Immature natural killer cell (primary cell): ENCODE data around the gene OPHN1. TPM values are rescaled to one million over a fixed set of nuclear protein-coding genes. Genes with fewer than 3 reads are reported as not detected.

Experiments
- DNase-seq, 3 donors: peaks; one replicate each; pipeline ENCODE4 v3.0.0; 2022; ENCODE audit warnings: mixed read lengths in 1 of 3
- H3K27ac Mint-ChIP-seq, 6 donors: one replicate each; pipeline ENCODE4 v1.8.0; 2020; ENCODE audit warnings: mixed read lengths in 6 of 6, mild to moderate bottlenecking in 5 of 6, inconsistent platforms in 4 of 6, moderate library complexity in 3 of 6
- H3K27me3 Mint-ChIP-seq, 3 donors: one replicate each; pipeline ENCODE4 v1.8.0; 2020 to 2021; ENCODE audit warnings: low read depth in 3 of 3, mild to moderate bottlenecking in 3 of 3, mixed read lengths in 3 of 3, moderate library complexity in 3 of 3, inconsistent platforms in 1 of 3
- H3K36me3 Mint-ChIP-seq, 3 donors: one replicate each; pipeline ENCODE4 v1.8.0; 2020; ENCODE audit warnings: mixed read lengths in 3 of 3, inconsistent platforms in 2 of 3, mild to moderate bottlenecking in 2 of 3
- H3K4me1 Mint-ChIP-seq, 2 donors: one replicate each; pipeline ENCODE4 v1.8.0; 2020; ENCODE audit warnings: inconsistent platforms in 2 of 2, mild to moderate bottlenecking in 2 of 2, mixed read lengths in 2 of 2, moderate library complexity in 1 of 2
- H3K4me3 Mint-ChIP-seq, 5 donors: one replicate each; pipeline ENCODE4 v1.8.0; 2020; ENCODE audit warnings: mild to moderate bottlenecking in 5 of 5, mixed read lengths in 5 of 5, inconsistent platforms in 3 of 5, moderate library complexity in 3 of 5
- H3K9me3 Mint-ChIP-seq, 6 donors: one replicate each; pipeline ENCODE4 v1.8.0; 2020; ENCODE audit warnings: mild to moderate bottlenecking in 6 of 6, mixed read lengths in 6 of 6, inconsistent platforms in 4 of 6, moderate library complexity in 3 of 6
- polyA plus RNA-seq, 3 donors: library from polyadenylated mRNA; unstranded; fragments of 300-500 nt; fragmentation: Illumina TruSeq; gene quantifications; one replicate each; pipeline ENCODE4 v1.2.3, GENCODE V29; 2021

OPHN1 gene
- polyA plus RNA-seq, 3 donors from 2014 or later: 0.31 to 0.49 TPM; not detected in 1

GRCh38 chrX:68190799-68191198, 242.5 kb downstream of the OPHN1 start:
- Mint-ChIP-seq H3K4me1 (no peaks in the 10 kb centered on the region), H3K27me3 (peaks cover 0 to 20% (median 3%) of the 10 kb centered on the region in 3 donors), H3K9me3 (no peaks in the 10 kb centered on the region), H3K36me3 (no peaks in the 10 kb centered on the region), H3K4me3 (no peak overlapping the region), H3K27ac (no peak overlapping the region)
- DNase-seq: no peak

DNA sequence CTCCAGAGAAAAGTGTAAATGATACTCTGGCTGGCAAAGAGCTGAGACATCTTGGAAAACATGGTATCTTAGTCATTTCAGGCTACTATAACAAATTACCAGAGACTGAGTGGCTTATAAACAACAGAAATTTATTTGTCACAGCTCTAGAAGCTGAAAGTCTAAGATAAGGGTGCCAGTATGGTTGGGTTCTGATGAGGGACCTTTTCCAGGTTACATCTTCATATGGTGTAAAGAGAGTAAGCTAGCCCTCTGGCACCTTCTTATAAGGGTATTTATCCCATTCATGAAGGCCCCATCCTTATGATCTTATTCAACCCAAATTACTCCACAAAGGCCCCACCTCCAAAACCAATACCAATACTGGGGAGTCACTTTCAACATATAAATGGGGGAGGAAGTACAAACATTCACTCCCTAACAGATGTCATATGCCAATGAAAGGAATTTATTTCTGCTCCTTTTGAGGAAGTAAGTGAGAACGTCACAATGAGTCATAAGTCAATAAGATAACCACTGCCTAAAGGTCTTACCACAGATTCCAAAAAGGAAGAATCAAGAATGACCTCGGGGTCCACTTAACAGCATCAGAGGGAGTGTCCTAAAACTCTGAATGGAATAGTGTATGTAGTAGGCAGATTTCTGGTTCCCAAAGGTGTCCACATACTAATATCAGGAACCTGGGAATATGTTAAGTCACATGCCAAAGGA, 246.6 kb downstream of the OPHN1 start:
- Mint-ChIP-seq H3K36me3 (no peaks in the 10 kb centered on the region), H3K27ac (no peak overlapping the region), H3K4me3 (no peak overlapping the region), H3K27me3 (peaks cover 0 to 17% (median 2%) of the 10 kb centered on the region in 3 donors), H3K4me1 (no peaks in the 10 kb centered on the region), H3K9me3 (no peaks in the 10 kb centered on the region)
- DNase-seq: no peak

GRCh38 chrX:68185161-68185560, 248.1 kb downstream of the OPHN1 start:
- no peaks in the 10 kb centered on the region for H3K9me3 Mint-ChIP-seq
- DNase-seq: no peak
- H3K27me3 Mint-ChIP-seq: peaks cover 0 to 14% (median 2%) of the 10 kb centered on the region in 3 donors
- H3K4me3 Mint-ChIP-seq: no peak overlapping the region
- H3K36me3 Mint-ChIP-seq: no peaks in the 10 kb centered on the region
- no peak overlapping the region for H3K27ac Mint-ChIP-seq
- H3K4me1 Mint-ChIP-seq: no peaks in the 10 kb centered on the region

DNA sequence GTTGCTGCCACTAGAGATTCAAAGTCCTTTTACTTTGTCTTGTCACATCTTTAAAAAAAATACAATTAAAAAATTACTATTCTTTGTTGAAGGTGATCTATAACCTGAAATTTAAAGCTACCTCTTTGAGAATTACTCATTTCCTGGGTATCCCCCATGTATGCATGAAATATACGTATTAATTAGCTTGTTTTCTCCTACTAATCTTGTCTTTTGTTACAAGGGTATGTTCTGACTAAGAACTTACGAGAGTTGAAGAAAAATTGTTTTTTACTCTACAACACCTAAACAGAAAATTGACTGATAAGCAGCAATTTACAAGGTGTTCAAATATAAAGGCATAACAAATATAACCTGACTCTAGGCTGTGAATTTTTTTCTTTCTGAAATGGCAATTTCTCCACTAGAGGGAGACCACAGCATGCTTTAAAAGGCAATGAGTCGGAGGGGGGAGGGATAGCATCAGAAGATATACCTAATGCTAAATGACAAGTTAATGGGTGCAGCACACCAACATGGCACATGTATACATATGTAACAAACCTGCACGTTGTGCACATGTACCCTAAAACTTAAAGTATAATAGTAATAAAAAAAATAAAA, 249.6 kb downstream of the OPHN1 start:
- Mint-ChIP-seq H3K27ac (no peak overlapping the region), H3K27me3 (peaks cover 0 to 14% (median 2%) of the 10 kb centered on the region in 3 donors), H3K36me3 (no peaks in the 10 kb centered on the region), H3K4me1 (no peaks in the 10 kb centered on the region), H3K4me3 (no peak overlapping the region), H3K9me3 (no peaks in the 10 kb centered on the region)
- peak in 1 of 3 donors; percentile 3 for DNase-seq

GRCh38 chrX:68180579-68180978, 252.7 kb downstream of the OPHN1 start:
- H3K4me1 Mint-ChIP-seq: no peaks in the 10 kb centered on the region
- DNase-seq: no peak
- no peak overlapping the region for H3K27ac Mint-ChIP-seq
- no peak overlapping the region for H3K4me3 Mint-ChIP-seq
- no peaks in the 10 kb centered on the region for H3K9me3 Mint-ChIP-seq
- H3K36me3 Mint-ChIP-seq: no peaks in the 10 kb centered on the region
- peaks cover 0 to 10% (median 5%) of the 10 kb centered on the region in 3 donors for H3K27me3 Mint-ChIP-seq

DNA sequence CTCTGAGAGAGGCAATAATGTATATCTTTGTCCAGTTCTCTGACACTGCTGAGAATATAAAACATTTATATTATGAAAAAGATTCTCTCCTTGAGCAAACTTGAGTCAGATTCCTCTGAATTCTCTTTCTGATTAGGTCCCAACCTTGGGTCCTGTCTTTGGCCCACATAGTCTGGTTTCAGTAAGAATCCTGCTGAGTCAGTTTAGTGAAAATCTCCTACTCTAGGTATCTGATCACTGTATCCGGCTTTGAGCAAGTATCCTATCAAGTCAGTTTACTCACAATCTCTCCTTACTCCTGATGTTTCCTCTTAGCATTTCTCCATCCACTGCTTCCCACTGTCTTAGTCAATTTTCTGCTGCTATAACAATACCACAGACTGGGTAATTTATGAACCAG, 253.9 kb downstream of the OPHN1 start:
- Mint-ChIP-seq H3K9me3 (no peaks in the 10 kb centered on the region), H3K27me3 (peaks cover 0 to 10% (median 3%) of the 10 kb centered on the region in 3 donors), H3K4me1 (no peaks in the 10 kb centered on the region), H3K4me3 (no peak overlapping the region), H3K27ac (no peak overlapping the region), H3K36me3 (no peaks in the 10 kb centered on the region)
- no peak for DNase-seq

DNA sequence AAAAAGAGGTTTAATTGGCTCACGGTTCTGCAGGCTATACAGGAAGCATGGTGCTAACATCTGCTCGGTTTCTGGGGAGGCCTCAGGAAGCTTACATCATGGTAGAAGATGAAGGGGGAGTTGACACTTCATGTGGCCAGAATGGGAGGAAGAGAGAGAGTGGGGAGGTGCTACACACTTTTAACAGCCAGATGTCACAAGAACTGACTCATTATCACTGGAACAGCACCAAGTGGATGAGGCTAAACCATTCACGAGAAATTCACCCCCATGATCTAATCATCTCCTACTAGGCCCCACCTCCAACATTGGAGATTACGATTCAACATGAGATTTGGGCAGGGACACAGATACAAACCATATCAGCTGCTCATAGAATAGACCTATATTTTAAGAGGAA, 255.8 kb downstream of the OPHN1 start:
- Mint-ChIP-seq H3K9me3 (no peaks in the 10 kb centered on the region), H3K36me3 (no peaks in the 10 kb centered on the region), H3K27me3 (peaks cover 0 to 8% (median 3%) of the 10 kb centered on the region in 3 donors), H3K4me1 (no peaks in the 10 kb centered on the region), H3K27ac (no peak overlapping the region), H3K4me3 (no peak overlapping the region)
- DNase-seq: no peak

GRCh38 chrX:68175562-68175961, 257.7 kb downstream of the OPHN1 start:
- Mint-ChIP-seq H3K36me3 (no peaks in the 10 kb centered on the region), H3K4me3 (no peak overlapping the region), H3K27ac (no peak overlapping the region), H3K9me3 (no peaks in the 10 kb centered on the region), H3K27me3 (peaks cover 0 to 3% (median 0%) of the 10 kb centered on the region in 3 donors), H3K4me1 (no peaks in the 10 kb centered on the region)
- no peak for DNase-seq

DNA sequence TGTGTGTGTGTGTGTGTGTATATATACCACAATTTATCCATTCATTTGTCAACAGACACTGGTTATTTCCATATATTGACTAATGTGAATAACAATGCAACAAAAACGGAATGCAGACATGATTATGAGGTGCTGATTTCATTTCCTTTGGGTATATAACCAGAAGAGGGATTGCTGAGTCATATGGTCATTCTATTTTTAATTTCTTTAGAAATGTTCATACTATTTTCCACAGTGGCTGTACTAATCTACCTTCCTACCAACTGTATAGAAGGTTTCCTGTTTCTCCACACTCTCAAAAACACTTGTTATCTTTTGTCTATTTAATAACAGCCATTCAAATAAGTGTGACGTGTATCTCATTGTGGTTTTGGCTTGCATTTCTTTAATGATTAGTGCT, 269.9 kb downstream of the OPHN1 start:
- H3K4me1 Mint-ChIP-seq: no peaks in the 10 kb centered on the region
- no peak overlapping the region for H3K4me3 Mint-ChIP-seq
- H3K27me3 Mint-ChIP-seq: peaks cover 0 to 5% (median 2%) of the 10 kb centered on the region in 3 donors

DNA sequence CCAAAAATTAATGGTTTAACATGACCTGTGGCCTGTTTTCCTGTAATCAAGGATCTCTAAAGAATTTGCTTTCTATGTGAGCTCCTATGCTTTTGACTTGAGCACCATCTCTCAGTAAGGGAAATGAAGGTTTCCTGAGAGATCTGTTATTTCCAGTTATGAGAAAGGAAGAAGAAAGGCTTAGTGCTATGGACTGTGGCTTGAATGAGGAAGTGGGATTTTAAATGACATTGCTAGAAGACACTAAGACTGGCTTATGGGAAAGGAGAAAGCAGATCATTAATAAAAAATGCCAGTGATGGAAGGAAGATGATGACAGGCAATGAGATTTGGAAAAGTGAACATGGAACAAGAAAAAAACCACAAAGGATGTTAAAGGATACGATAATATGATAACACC, 285.4 kb downstream of the OPHN1 start:
- H3K36me3 Mint-ChIP-seq: no peaks in the 10 kb centered on the region
- no peak overlapping the region for H3K27ac Mint-ChIP-seq
- peaks cover 0 to 10% (median 2%) of the 10 kb centered on the region in 3 donors for H3K27me3 Mint-ChIP-seq
- H3K9me3 Mint-ChIP-seq: no peaks in the 10 kb centered on the region
- no peak overlapping the region for H3K4me3 Mint-ChIP-seq
- H3K4me1 Mint-ChIP-seq: no peaks in the 10 kb centered on the region
- DNase-seq: no peak

More for the DNA sequence above, 269.9 kb downstream of the OPHN1 start:
- DNase-seq: no peak
- H3K27ac Mint-ChIP-seq: no peak overlapping the region
- no peaks in the 10 kb centered on the region for H3K36me3 Mint-ChIP-seq
- no peaks in the 10 kb centered on the region for H3K9me3 Mint-ChIP-seq

GRCh38 chrX:68146054-68146453, 287.2 kb downstream of the OPHN1 start:
- H3K27me3 Mint-ChIP-seq: peaks cover 0 to 5% (median 5%) of the 10 kb centered on the region in 3 donors
- H3K9me3 Mint-ChIP-seq: no peaks in the 10 kb centered on the region
- no peaks in the 10 kb centered on the region for H3K36me3 Mint-ChIP-seq
- no peak overlapping the region for H3K27ac Mint-ChIP-seq
- no peak for DNase-seq
- no peak overlapping the region for H3K4me3 Mint-ChIP-seq
- no peaks in the 10 kb centered on the region for H3K4me1 Mint-ChIP-seq

- peaks cover 0 to 2% (median 0%) of the 10 kb centered on the region in 6 donors for H3K9me3 Mint-ChIP-seq
- no peak overlapping the region for H3K4me3 Mint-ChIP-seq
- H3K27ac Mint-ChIP-seq: no peak overlapping the region
- H3K27me3 Mint-ChIP-seq: peaks cover 0 to 5% (median 5%) of the 10 kb centered on the region in 3 donors
- no peaks in the 10 kb centered on the region for H3K36me3 Mint-ChIP-seq
- no peak for DNase-seq
- H3K4me1 Mint-ChIP-seq: no peaks in the 10 kb centered on the region
Observed at GRCh38 chrX:68139791-68140190, 293.5 kb downstream of the OPHN1 start.

DNA sequence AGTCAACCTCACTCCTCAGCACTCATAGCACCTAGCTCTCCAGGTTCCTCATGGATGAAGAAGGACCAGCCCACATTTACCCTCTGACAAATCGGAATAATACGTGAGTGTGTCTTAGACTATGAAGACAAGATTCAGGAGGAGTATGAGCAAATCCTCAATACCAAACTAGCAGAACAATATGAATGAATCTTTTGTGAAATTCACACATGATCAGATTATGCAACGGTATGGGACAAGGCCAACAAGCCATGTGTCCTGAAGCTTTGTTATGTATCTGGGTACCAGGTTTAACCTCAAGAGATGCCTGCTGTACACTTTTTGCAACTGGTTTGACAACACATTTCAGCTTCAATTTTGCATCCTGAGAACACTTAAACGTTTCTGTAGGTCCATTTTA, 300.1 kb downstream of the OPHN1 start:
- H3K27ac Mint-ChIP-seq: no peak overlapping the region
- no peak for DNase-seq
- peaks cover 0 to 2% (median 0%) of the 10 kb centered on the region in 6 donors for H3K9me3 Mint-ChIP-seq
- H3K36me3 Mint-ChIP-seq: no peaks in the 10 kb centered on the region
- no peaks in the 10 kb centered on the region for H3K27me3 Mint-ChIP-seq
- no peak overlapping the region for H3K4me3 Mint-ChIP-seq
- no peaks in the 10 kb centered on the region for H3K4me1 Mint-ChIP-seq

GRCh38 chrX:68132749-68133148, 300.5 kb downstream of the OPHN1 start:
- DNase-seq: no peak
- H3K36me3 Mint-ChIP-seq: no peaks in the 10 kb centered on the region

More at GRCh38 chrX:68132749-68133148, 300.5 kb downstream of the OPHN1 start:
- Mint-ChIP-seq H3K4me3 (no peak overlapping the region), H3K9me3 (peaks cover 0 to 2% (median 0%) of the 10 kb centered on the region in 6 donors), H3K4me1 (no peaks in the 10 kb centered on the region), H3K27ac (no peak overlapping the region), H3K27me3 (no peaks in the 10 kb centered on the region)
